T-helper 22 cell (primary cell): ENCODE data around the gene KAT6B.

Source experiments
- DNase-seq: peaks from one replicate; pipeline ENCODE4 v3.0.0-alpha.2; 2020; ENCODE audit warnings: low read depth

The KAT6B gene

GRCh38 chr10:75018251-75018650 lies 191.9 kb downstream of the KAT6B start:
- no peak for DNase-seq

- no peak for DNase-seq
These were observed 192.4 kb downstream of the KAT6B start for GRCh38 chr10:75018686-75019307.

- no peak for DNase-seq
These were observed 193.0 kb downstream of the KAT6B start for GRCh38 chr10:75019370-75019769.

- DNase-seq = no peak
These were observed 193.8 kb downstream of the KAT6B start for GRCh38 chr10:75020168-75020567.

- no peak for DNase-seq
These were observed 195.2 kb downstream of the KAT6B start for GRCh38 chr10:75021379-75022249.

- DNase-seq = no peak
These were observed 196.7 kb downstream of the KAT6B start for GRCh38 chr10:75023074-75023473.

- no peak for DNase-seq
These were observed 198.6 kb downstream of the KAT6B start for GRCh38 chr10:75024971-75025523.

- no peak for DNase-seq
These were observed 201.6 kb downstream of the KAT6B start for GRCh38 chr10:75028049-75028448.

- no peak for DNase-seq
These were observed 202.3 kb downstream of the KAT6B start for GRCh38 chr10:75028748-75029147.

GRCh38 chr10:75029420-75029819 lies 203.0 kb downstream of the KAT6B start:
- no peak for DNase-seq

- no peak for DNase-seq
These were observed 203.5 kb downstream of the KAT6B start for GRCh38 chr10:75029857-75030256.

GRCh38 chr10:75030371-75030770 lies 204.0 kb downstream of the KAT6B start:
- DNase-seq = no peak

GRCh38 chr10:75032119-75032518 lies 205.7 kb downstream of the KAT6B start:
- no peak for DNase-seq

- no peak for DNase-seq
These were observed 206.4 kb downstream of the KAT6B start for GRCh38 chr10:75032813-75033212.

GRCh38 chr10:75033399-75034130 lies 207.2 kb downstream of the KAT6B start:
- no peak for DNase-seq

- DNase-seq = no peak
These were observed 207.7 kb downstream of the KAT6B start for GRCh38 chr10:75034131-75034512.

GRCh38 chr10:75034714-75035258 lies 208.4 kb downstream of the KAT6B start:
- no peak for DNase-seq

- DNase-seq = no peak
These were observed 209.7 kb downstream of the KAT6B start for GRCh38 chr10:75035975-75036708.

GRCh38 chr10:75037171-75038153 lies 211.1 kb downstream of the KAT6B start:
- DNase-seq = no peak

GRCh38 chr10:75038335-75038734 lies 211.9 kb downstream of the KAT6B start:
- no peak for DNase-seq
